Right lobe of liver (tissue), 4 donors: ENCODE results near the gene DYRK2.

Source experiments
- POLR2A ChIP-seq: fragments of 450-650 bp; IDR thresholded peaks from one replicate; pipeline ENCODE4 v1.6.1; 2017; ENCODE audit warnings: antibody characterized with exemption, mild to moderate bottlenecking
- TF ChIP-seq, protein P1 (sequence below), 4 donors: fragments of 200-600 bp in 3 of 4; fragments of 450-650 bp in 1 of 4; IDR thresholded peaks; one replicate each; pipeline versions ENCODE4 v1.5.1 to v1.8.0; 2016 to 2022; ENCODE audit warnings: antibody characterized with exemption in 4 of 4, mild to moderate bottlenecking in 2 of 4
- donor health status: DM: no; HTN: no; CAD: no.
- donor health status: DM: no; HTN: no; CAD: no.
- donor health status: DM: no; HTN: yes; CAD: no.

DNA sequence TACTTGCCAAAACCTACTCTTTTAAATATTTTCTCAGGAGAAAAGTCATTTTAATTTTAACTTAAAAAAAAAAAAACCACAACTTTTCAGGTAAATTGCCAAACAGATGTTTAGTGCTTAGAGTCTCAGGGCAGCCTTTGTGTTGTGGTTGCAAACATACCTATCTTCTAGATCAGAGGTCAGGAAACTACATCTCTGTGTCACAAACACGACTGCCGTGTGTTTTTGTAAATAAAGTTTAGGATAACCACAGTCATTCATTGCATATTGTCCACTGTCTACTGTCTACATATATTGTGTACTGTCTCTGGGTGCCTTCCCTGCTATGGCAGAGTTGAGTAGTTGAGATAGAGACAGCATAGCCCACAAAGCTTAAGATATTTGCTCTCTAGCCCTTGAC lies 48.9 kb downstream of the DYRK2 start:
- TF ChIP-seq, protein P1, sequence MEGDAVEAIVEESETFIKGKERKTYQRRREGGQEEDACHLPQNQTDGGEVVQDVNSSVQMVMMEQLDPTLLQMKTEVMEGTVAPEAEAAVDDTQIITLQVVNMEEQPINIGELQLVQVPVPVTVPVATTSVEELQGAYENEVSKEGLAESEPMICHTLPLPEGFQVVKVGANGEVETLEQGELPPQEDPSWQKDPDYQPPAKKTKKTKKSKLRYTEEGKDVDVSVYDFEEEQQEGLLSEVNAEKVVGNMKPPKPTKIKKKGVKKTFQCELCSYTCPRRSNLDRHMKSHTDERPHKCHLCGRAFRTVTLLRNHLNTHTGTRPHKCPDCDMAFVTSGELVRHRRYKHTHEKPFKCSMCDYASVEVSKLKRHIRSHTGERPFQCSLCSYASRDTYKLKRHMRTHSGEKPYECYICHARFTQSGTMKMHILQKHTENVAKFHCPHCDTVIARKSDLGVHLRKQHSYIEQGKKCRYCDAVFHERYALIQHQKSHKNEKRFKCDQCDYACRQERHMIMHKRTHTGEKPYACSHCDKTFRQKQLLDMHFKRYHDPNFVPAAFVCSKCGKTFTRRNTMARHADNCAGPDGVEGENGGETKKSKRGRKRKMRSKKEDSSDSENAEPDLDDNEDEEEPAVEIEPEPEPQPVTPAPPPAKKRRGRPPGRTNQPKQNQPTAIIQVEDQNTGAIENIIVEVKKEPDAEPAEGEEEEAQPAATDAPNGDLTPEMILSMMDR (IDR thresholded peaks at IDR 0.05): no peak
- TF ChIP-seq POLR2A: no peak
